ENCODE data around the gene PELI3.

Gene PELI3

GRCh38 chr11:66476173-66476840 is 9.6 kb downstream of the PELI3 start:
- DNase-seq, result no peak

DNA sequence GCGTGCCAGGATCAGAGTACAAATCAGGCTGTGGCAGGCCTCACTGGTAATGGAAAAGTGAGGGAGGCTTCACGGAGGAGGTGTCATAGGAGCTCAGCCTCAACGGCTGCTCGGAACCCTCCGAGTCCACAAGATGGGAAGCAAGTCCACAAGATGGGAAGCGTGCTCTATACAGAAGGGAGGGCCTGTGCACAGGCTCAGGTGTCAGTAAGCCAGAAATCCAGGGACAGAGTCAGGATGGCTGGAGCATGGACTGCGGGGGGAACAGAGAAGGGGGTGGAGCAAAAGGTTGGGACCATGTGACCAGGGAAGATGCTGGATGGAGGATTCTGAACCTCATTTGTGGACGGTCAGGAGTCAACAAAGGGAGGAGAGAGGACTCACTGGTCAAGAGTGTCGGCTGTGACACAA is 10.1 kb downstream of the PELI3 start:
- DNase-seq, result no peak

- DNase-seq, result no peak
These were observed 10.8 kb downstream of the PELI3 start for GRCh38 chr11:66477263-66478201.

DNA sequence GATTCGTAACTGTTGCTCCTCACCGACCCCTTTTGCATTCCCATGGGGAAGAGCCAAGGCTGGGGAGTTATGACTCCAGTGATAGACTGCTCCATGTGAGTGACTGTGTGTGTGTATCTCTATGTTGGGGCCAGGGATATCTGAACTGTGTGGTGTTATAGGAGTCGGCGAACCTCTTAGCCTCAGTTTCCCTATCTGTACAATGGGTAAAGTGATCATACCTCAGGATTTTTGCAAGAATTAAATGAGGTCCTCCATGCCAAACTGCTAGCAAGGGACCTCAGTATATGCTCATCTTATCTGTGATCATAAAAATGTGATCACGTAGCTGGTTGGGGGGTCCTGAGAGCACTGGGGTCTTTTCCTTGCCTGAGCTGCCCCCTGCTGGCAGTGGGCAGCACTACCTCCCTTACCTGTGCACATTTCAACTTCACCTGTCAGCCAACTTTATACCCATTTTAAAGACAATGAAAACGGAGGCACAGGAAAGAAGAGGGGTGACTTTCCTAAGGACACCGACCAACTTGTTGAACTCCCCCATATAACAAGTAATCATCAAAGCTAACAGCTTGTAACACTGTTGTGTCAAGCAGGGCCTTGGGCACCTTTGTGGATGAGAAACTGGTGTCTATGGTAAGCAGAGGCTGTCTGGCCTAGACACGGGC is 12.2 kb downstream of the PELI3 start:
- peak; percentile 14 to 24 for DNase-seq

- no peak for DNase-seq
These were observed 12.8 kb downstream of the PELI3 start for GRCh38 chr11:66479394-66480116.

GRCh38 chr11:66480117-66480938 is 13.6 kb downstream of the PELI3 start, which contains the start of gene DPP3:
Gene DPP3 (plus strand): TSS chr11:66480434. CDS start chr11:66482201, 1,767 bp downstream.
- DNase-seq, result peak; percentile 93 to 94

DNA sequence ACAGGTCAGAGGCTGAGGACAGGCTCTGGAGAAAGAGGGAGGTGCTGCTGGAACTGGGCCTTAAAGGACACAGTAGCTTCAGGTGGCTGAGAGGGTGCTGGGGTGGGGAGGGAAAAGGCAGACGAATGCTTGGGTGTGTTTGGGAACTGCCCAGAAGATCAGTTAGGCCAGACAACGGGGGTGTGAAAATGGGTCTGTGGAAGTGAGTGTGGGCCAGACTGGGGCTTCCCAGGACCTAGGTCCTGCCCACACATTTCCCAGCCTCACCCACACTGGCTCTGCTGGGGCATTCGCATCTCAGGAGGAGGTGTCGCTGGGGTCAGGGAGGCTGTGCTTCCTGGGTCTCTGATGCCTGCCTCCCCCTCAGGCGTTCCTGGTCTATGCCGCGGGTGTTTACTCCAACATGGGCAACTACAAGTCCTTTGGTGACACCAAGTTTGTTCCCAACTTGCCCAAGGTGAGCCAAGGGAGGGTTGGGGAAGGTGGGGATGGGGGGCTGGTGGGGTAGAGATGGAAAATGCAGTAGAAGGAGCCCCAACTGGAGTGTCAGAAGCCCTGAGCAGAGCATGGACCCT is 18.2 kb downstream of the PELI3 start:
- DNase-seq, result no peak

DNA sequence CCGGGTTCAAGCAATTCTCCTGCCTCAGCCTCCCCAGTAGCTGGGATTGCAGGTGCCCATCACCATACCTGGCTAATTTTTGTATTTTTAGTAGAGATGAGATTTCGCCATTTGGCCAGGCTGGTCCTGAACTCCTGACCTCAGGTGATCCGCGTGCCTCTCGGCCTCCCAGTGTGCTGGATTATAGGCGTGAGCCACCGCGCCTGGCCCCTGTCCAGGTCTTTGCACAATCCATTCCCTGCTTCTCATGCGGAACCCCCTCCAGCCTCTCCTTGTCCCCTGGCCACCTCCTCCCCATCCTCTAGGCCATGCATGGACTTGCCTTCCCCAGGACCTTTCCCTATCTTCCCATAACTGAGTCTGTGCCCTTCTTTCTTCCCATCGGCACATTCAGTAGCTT is 22.3 kb downstream of the PELI3 start:
- DNase-seq, result no peak

GRCh38 chr11:66489636-66490035 is 22.9 kb downstream of the PELI3 start:
- no peak for DNase-seq

DNA sequence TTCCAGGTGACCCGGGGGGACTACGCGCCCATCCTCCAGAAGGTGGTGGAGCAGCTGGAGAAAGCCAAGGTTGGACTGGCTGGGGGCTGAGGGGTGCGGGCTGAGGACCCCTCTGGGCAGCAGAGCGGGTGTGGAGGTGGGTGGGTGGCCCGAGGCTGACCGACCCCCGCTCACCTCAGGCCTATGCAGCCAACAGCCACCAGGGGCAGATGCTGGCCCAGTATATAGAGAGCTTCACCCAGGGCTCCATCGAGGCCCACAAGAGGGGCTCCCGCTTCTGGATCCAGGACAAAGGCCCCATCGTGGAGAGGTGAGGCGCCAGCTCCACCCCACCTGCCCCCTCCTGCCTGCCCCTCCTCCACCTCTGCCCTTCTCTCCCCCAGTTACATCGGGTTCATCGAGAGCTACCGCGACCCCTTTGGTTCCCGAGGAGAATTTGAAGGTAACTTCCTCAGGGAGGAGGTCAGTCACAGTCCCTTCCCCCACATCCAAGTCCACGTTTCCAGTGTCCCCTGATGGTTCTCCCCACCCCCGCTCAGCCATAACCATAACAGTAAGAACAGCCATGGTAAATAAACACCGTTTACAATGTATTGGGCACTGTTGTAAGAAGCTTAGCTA is 24.7 kb downstream of the PELI3 start:
- DNase-seq, result no peak

- DNase-seq, result no peak
These were observed 25.6 kb downstream of the PELI3 start for GRCh38 chr11:66492161-66492865.

GRCh38 chr11:66493130-66493529 is 26.4 kb downstream of the PELI3 start:
- no peak for DNase-seq

- no peak for DNase-seq
These were observed 27.8 kb downstream of the PELI3 start for GRCh38 chr11:66494458-66494857.

- DNase-seq, result no peak
These were observed 28.2 kb downstream of the PELI3 start for GRCh38 chr11:66494935-66495334.

- DNase-seq, result no peak
These were observed 28.7 kb downstream of the PELI3 start for GRCh38 chr11:66495401-66495854.

- DNase-seq, result no peak
These were observed 30.5 kb downstream of the PELI3 start for GRCh38 chr11:66497206-66497605.

DNA sequence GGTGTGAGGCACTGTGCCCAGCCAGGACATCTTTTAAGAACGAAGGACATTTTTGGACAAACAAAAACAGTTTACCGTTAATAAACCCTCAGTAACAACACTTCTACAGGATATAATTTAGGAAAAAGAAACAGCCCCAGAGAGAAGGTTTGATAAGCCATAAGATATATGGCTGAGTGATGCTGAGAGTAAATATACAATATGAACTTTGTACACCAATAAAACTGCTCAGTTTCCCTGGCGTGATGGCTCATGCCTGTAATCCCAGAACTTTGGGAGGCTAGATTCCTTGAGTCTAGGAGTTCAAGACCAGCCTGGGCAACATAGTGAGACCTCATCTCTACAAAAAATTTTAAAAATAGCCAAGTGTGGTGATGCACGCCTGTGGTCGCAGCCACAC is 31.8 kb downstream of the PELI3 start:
- DNase-seq, result no peak

GRCh38 chr11:66505276-66505816 is 38.6 kb downstream of the PELI3 start:
- DNase-seq, result no peak

- DNase-seq, result no peak
These were observed 42.4 kb downstream of the PELI3 start for GRCh38 chr11:66509131-66509561.
